GM12874 (cell line): ENCODE measurements around the gene COX8C.

ENCODE experiments used
- CTCF ChIP-seq: IDR thresholded peaks from 2 replicates; pipeline ENCODE4 v1.5.1; 2011; ENCODE audit warnings: low read depth, mild to moderate bottlenecking, control low read depth, low read length, moderate library complexity; ENCODE audit not compliant: insufficient read depth

COX8C gene

GRCh38 chr14:93346926-93347721, at the start of gene COX8C:
COX8C (plus strand) TSS chr14:93347182; CDS start chr14:93347269, 87 bp downstream.
- no peak for TF ChIP-seq CTCF

- no peak for TF ChIP-seq CTCF
Observed at GRCh38 chr14:93299416-93299815, 47.6 kb upstream of the COX8C start.

GRCh38 chr14:93299866-93300265, 47.1 kb upstream of the COX8C start:
- no peak for TF ChIP-seq CTCF

- TF ChIP-seq CTCF: no peak
Observed at GRCh38 chr14:93301821-93302447, 45.0 kb upstream of the COX8C start.

- TF ChIP-seq CTCF: no peak
Observed at GRCh38 chr14:93302688-93303581, 44.0 kb upstream of the COX8C start.

- TF ChIP-seq CTCF: no peak
Observed at GRCh38 chr14:93303659-93304058, 43.3 kb upstream of the COX8C start.

- no peak for TF ChIP-seq CTCF
Observed at GRCh38 chr14:93304771-93305170, 42.2 kb upstream of the COX8C start.
